Retinal pigment epithelial cell (primary cell): ENCODE measurements around the gene KCNN4.

Experiments used
- DNase-seq: peaks from one replicate; pipeline ENCODE4 v3.0.0-alpha.2; 2010; ENCODE audit warnings: low read depth
- H3K4me3 ChIP-seq: 2 replicates; pipeline ENCODE4 v1.5.1; 2011; ENCODE audit warnings: mild to moderate bottlenecking, low read length, control low read depth, moderate library complexity
- CTCF ChIP-seq: conservative IDR thresholded peaks from 2 replicates; pipeline ENCODE4 v1.5.1; 2011; ENCODE audit warnings: low read depth, low read length, control low read depth, inconsistent platforms

Gene KCNN4

GRCh38 chr19:43814663-43815352 lies 34.0 kb upstream of the KCNN4 start:
- TF ChIP-seq CTCF, result no peak
- H3K4me3 ChIP-seq, result no peak overlapping the region
- no peak for DNase-seq

GRCh38 chr19:43812688-43813087 lies 31.9 kb upstream of the KCNN4 start:
- DNase-seq, result no peak
- no peak for TF ChIP-seq CTCF
- no peak overlapping the region for H3K4me3 ChIP-seq

- no peak for TF ChIP-seq CTCF
Observed at GRCh38 chr19:43812259-43812658, 31.5 kb upstream of the KCNN4 start.

GRCh38 chr19:43811837-43812236 lies 31.1 kb upstream of the KCNN4 start:
- no peak for DNase-seq
- no peak overlapping the region for H3K4me3 ChIP-seq
- TF ChIP-seq CTCF, result no peak

More at GRCh38 chr19:43812259-43812658, 31.5 kb upstream of the KCNN4 start:
- H3K4me3 ChIP-seq, result no peak overlapping the region
- no peak for DNase-seq

- DNase-seq, result no peak
- TF ChIP-seq CTCF, result peak; percentile 57
- no peak overlapping the region for H3K4me3 ChIP-seq
Observed at GRCh38 chr19:43809762-43810696, 29.3 kb upstream of the KCNN4 start.

- TF ChIP-seq CTCF, result no peak
- no peak overlapping the region for H3K4me3 ChIP-seq
- no peak for DNase-seq
Observed at GRCh38 chr19:43807651-43808050, 26.9 kb upstream of the KCNN4 start.
